Adrenal gland (tissue), 5 donors: ENCODE measurements around the gene UTP11.

Experiments used
- POLR2A ChIP-seq, 2 donors: fragments of 450-650 bp; IDR thresholded peaks; one replicate each; pipeline ENCODE4 v1.6.1; 2017; ENCODE audit warnings: antibody characterized with exemption in 2 of 2, mild to moderate bottlenecking in 2 of 2, moderate library complexity in 1 of 2
- TF ChIP-seq, protein P1 (sequence below), 6 experiments: fragments of 450-650 bp in 4 of 6; fragments of 200-600 bp in 2 of 6; sonication (generic) in 1 of 6; IDR thresholded peaks; 1 replicate in 5 of 6; 2 replicates in 1 of 6; pipeline versions ENCODE4 v1.5.1 to v1.8.0; 2016 to 2021; ENCODE audit warnings: antibody characterized with exemption in 6 of 6, mild to moderate bottlenecking in 2 of 6, moderate library complexity in 1 of 6
- donor health status: DM: no; HTN: no; CAD: no.

DNA sequence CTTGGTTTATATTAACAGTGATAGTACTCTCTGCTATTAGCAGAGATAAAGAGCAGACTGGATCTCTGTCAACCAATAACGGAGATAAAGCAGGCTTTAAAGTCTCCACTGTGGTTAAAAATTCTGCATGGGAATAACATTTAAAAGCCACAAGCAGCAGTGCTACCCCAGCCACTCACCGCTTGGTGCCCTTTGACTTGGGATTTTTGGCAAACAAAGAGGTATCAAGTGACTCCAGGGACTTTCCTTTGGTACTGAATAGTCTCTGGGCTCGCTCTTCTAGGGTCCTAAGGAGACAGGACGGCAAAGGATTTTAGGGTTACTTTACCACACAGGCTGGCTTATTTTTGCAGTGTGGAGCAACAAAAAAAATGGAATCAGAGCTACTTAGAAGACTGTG is 34.0 kb upstream of the UTP11 start:
- TF ChIP-seq, protein P1, sequence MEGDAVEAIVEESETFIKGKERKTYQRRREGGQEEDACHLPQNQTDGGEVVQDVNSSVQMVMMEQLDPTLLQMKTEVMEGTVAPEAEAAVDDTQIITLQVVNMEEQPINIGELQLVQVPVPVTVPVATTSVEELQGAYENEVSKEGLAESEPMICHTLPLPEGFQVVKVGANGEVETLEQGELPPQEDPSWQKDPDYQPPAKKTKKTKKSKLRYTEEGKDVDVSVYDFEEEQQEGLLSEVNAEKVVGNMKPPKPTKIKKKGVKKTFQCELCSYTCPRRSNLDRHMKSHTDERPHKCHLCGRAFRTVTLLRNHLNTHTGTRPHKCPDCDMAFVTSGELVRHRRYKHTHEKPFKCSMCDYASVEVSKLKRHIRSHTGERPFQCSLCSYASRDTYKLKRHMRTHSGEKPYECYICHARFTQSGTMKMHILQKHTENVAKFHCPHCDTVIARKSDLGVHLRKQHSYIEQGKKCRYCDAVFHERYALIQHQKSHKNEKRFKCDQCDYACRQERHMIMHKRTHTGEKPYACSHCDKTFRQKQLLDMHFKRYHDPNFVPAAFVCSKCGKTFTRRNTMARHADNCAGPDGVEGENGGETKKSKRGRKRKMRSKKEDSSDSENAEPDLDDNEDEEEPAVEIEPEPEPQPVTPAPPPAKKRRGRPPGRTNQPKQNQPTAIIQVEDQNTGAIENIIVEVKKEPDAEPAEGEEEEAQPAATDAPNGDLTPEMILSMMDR (IDR thresholded peaks at IDR 0.05), result no peak
- TF ChIP-seq POLR2A (IDR thresholded peaks at IDR 0.05), result no peak
